NCI-H2171 treated with DMSO at 0.1 percent for 48 hours (cell line): ENCODE measurements around the gene ACSS2.
"Not testable (repeated sequence)": the region's sequence is repeated elsewhere in the genome, so short reads cannot be mapped to it uniquely, and the experiment has no call there.

Experiments used
- DNase-seq: peaks from one replicate; lab custom pipeline; 2025; lab: John Stamatoyannopoulos, UW

ACSS2 gene

DNA sequence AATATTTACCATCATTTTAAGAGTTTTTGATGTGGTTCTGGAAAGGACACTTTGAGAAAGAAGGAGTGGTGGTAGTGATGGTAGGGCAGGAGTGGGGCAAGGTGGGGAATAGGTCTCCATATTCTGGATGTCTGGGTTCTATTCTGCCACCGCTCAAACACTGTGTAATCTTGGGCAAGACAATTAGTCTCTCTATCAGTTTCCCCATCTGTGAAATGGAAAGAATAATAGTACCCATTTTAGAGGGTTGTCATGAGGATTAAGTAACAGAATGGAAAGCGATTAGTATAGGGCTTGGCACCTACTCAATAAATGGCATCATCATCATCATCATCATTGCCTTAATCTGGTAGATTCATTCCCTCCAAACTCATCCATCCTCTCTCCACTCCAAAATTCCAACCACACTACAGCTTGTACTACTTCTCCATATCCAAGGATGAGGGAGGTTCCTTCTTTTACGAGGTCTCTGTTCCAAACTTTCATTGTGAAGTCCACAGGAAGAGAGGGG is 2.8 kb upstream of the ACSS2 start:
- no peak for DNase-seq

DNA sequence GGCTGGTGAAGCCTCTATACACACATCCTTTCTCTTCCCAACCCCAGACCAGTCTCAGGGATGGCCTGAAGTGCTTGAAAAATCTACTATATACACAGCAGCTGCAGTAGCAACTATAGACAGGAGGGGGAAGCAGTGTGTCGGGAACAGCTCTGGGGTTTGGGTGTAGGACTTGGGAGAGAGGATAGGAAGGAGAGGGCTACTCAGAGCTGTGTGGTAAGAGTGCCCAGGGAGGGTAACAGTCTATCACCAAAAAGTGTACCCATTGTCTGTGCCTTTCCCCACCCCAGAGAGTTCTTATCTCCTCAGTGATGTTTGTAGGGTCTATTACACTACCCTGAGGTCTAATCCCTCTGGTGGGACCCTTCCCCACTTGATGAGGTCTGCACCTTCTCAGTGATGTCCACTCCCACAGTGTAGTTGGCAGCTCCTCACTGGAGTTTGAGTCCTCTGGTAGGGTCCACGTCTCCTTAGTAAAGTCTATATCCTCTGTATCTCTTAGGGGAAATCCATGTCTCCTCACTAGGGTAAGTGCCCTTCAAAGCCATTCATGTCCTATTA is 2.2 kb upstream of the ACSS2 start:
- DNase-seq, result peak; percentile 82

DNA sequence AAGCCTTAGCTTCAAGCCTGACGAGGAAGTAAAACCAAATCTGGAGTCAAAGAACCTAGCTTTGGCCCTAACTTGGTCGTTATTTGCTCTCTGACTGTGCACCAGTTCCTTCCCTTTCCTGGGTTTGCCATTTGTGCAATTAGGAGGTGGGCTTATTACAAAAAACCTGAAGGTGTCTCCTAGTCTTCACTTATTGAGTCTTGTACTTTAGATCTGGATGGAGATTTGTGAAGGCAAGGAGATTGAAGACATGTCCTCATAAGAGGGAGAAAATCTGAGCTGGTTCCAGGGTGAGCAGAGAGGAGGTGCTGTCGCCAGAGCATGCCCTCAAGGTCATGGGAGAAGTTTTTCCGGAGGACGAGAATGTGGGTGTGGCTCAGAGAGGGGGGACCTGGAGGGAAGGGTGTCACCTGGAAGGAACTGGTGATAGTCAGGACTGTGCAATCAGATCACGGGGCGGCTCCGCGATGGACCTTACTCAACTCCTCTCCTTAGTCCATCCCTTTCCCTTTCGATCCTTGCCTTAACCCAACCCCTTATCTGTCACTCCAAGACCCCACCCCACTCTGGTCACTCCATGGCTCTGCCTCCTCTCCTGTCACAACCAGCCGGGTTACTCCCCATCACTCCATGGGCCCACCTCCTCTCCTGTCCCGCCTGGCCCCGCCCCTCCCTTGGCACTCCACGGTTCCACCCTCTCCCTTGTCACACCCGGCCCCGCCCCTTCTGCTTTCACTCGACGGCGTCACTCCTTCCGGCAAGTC is 588 bp upstream of the ACSS2 start:
- DNase-seq, result peak; percentile 96

DNA sequence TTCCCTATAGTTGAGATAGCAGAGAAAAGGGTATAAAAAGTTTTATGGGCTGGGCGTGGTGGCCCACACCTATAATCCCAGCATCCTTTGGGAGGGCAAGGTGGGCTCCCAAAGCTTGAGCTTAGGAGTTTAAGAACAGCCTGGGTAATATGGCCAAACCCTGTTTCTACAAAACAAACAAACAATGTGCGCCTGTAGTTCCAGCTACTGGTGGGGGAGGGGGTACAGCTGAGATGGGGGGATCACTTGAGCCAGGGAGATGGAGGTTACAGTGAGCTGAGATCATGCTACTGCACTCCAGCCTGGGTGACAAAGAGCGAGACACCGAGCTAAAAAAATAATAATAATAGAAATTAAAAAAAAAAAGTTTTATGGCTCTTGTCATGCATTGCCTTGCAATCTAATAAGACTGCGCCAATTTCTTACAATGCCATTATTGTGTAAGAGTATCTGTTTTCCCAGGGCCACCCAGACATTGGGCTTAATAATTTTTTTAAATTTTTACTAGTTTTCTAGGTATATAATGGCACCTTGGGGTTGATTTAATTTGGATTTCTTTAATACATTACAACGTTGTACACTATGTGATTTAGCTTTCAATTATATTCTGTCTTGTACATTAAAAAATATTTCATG is 3.9 kb downstream of the ACSS2 start:
- no peak for DNase-seq

DNA sequence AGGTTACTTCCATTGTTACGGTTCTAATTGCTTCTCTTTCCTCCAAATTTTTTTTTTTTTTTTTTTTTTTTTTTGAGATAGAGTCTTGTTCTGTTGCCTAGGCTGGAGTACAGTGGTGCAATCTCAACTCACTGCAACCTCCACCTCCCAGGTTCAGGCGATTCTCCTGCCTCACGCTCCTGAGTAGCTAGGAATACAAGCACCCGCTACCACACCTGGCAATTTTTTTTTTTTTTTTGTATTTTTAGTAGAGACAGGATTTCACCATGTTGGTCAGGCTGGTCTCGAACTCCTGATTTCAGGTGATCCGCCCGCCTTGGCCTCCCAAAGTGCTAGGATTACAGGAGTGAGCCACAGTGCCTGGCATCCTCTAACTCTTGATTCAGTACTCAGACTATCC is 4.6 kb downstream of the ACSS2 start:
- not testable (repeated sequence) for DNase-seq

DNA sequence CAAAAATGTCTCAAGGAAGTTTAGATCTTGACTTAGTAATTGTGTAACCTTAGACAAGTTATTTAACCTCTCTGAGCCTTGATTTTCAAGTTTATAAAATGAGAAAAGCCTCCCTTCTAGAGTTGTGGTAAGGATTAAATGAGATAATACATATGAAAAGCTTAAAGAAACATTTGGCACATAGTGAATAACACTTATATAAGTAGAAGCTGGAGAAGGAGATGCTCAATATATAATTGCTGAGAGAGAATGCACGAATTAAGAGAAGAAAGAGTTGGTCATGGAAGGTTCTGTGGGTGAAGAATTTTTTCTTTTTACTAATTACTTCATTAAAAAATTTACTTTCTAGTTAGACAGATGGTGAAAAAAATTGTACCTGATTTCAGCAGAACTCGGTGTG is 5.3 kb downstream of the ACSS2 start:
- DNase-seq, result no peak

DNA sequence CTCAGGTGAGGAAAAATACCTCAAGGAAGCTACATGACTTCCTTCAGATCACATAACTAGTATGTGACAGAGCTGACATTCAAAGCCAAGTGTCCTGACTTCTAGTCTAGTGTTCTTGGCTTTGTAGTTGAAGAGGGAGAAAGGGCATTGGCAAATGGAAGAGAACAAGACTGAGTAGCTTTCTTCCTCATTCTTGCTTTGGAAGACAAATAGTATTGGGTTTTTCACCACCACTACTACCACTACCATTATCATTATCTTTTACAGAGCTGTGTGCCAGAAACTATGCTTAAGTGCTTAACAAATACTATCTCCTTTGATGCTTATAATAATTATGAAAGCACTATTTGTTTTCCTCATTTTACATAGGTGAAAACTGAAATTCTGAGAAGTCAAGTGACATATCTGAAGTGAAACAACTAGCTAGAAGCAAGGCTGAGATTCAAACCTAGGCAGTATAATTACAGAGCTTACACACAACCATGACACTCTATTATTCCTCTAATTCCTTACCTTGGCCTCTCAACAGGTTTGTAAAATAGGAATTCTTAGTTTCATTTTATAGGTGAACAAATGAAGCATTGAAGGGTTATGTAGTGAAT is 6.8 kb downstream of the ACSS2 start:
- no peak for DNase-seq

DNA sequence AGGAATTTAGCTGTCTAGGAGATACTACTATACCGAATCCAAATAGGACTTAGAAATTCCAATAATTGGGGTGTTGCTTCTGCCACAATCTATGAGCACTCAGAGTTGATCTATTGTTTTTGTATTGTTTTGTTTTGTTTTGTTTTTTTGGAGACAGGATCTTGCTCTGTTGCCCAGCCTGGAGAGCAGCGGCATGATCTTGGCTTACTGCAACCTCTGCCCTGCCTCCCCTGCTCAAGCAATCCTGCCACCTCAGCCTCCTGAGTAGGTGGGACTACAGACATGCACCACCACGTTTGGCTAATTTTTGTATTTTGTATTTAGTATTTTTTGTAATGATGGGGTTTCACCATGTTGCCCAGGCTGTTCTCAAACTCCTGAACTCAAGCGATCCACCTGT is 7.4 kb downstream of the ACSS2 start:
- DNase-seq, result no peak

DNA sequence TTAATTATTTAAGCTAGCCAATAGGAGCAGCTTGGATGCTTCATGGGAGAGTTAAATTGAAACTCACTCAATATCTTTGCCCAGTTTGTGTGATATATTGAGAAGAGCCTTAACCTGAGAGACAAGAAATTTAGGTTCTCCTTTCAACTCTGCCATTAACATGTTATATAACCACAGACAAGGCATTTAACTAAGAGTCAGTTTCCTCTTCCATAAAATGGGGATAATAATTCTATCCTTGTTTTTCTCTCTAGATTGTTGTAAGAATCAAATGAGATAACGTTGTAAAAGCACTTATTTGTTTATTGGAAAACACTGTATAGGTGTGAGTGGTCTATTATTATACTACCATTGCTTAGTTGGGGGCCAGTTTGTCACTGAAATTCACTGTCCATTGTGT is 7.8 kb downstream of the ACSS2 start:
- DNase-seq, result no peak

DNA sequence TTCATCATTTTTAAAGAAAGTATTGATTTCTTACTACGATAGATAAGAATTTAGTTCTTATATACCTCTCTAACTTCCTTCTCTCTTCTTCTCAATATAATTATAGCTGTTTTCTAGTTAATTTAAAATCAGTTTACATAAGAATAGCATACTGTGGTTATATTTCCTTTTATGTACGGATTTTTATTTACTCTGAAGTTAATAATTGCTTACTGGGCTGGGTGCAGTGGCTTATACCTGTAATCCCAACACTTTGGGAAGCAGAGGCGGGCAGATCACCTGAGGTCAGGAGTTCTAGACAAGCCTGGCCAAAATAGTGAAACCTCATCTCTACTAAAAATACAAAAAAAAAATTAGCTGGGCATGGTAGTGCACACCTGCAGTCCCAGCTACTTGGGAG is 9.7 kb downstream of the ACSS2 start:
- no peak for DNase-seq

DNA sequence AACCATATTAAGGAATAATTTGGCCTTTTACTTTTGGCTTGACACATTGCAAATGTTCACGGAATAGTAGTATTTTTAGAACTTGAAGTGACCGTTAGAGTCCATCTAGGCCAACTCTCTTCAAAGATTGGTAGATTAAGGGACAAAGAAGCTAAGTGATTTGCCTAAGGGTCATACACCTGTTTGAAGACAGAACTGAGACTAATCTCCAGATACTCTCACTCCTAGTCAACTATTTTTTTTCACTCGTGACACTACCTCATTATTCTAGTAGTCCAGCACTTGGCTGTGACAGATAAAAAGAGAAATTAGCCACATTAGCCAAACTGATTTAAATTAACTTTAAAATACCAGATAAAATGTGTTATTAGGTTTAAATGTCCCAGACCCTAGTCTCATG is 10.6 kb downstream of the ACSS2 start:
- DNase-seq, result no peak

DNA sequence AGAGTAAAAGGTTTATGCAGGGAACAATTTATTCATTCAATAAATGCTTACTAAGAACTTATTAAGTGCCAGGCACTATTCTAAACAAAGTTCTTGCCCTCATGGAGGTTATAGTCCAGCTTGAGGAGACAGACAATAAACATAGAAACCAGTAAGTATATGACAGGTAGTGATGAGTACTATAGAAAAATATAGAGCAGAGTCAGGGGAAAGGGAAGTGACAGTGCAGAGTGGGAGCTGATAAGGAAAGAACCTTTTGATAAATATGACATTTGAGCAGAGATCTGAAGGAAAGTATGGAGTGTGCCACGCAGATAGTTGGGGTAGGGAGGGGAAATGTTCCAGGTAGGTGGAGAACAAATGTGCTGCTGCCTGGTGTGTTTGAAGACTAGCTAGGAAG is 12.1 kb downstream of the ACSS2 start:
- DNase-seq, result no peak

DNA sequence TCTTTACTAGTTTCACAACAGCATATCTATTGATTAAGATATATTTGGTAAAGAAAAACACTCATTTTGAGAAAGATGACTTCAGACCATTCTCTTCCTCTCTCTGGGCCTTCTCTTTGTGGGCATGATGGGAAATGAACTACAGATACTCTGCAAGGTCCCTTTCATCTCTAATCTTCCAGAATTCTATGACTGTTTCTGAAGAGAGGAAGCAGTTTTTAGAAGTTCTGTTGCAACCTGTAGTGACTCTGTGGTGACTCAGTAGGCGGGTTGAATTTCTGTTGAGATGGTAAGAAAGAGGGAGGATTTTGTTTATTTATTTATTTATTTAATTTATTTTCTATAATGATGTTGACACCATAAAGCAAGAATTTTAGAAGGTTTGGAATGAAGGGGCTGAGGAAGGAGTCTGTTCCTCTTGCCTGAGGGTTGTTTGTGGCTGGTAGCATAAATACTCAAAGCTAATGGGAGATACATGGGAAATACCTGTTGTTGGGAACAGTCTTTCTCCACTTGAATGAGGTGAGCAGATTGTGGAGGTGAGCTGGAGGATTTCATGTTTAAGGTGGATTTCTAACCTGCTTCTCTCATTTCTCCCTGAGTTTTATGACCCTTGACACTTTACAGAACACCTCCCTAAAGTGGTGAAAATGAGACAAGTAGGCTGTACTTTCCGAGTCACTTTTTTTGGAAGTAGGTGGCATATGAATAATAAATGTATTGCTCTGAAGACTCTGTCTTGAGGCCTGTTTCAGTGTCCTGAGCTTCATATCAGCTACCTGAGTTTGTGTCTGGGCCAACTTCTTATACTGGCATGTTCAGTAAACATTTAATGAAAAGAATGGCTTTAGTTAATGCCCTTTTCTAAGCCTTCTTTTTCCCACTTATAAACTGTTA is 15.0 kb downstream of the ACSS2 start:
- DNase-seq, result no peak

DNA sequence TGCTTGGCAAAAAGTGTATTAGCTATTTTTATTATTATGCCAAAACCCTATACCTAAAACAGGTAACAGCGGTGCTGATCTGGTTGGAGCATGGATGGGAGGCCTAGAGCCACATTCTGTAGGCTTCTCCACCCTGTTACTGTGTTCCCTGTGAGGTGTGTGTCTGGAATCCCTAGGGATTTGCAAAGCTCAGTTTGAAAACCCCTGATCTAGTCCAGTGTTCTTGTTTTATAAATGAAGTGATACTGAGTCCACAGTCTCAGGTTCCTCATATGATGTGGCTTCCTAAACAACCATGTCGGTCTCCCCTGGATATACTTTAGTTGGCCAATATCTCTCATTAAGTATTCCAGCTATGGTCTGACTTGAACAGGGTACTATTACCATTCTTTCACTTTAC is 16.3 kb downstream of the ACSS2 start:
- DNase-seq, result peak; percentile 11

DNA sequence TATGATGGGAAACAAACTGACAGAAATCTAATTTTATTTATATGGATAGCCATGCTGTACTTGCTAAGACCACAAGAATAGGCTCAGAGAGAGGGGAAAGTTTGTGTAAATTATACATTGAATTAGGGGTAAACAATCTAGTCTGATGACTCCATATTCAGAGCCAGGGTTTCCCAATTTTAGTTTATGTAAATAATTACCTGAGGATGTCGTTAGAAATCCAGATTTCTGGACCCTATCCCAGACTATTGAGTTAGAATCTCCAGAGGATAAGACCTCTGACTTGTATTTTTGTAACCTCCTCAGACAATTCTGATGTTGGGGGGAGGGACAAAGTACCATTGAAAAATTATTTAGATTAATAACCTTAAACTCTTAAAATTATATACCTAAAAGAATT is 18.3 kb downstream of the ACSS2 start:
- DNase-seq, result no peak

DNA sequence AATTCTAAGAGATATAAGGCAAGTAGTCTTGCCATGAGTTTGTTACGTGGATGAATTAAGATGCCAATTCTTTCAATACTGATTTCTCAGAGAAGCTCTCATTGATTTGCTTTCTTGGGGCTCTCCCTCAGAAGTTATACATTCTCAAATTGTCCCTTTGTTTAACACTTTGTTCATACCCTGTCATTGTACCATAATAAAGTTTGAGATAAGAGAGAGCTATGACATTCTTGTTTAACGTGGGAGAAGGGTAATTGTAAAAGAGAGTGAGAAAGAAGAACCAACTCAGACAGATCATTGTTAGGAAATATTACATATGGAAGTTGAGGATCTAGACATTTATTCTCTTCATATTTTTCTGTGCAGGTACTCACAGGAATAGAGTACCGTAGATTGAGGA is 19.1 kb downstream of the ACSS2 start:
- no peak for DNase-seq

DNA sequence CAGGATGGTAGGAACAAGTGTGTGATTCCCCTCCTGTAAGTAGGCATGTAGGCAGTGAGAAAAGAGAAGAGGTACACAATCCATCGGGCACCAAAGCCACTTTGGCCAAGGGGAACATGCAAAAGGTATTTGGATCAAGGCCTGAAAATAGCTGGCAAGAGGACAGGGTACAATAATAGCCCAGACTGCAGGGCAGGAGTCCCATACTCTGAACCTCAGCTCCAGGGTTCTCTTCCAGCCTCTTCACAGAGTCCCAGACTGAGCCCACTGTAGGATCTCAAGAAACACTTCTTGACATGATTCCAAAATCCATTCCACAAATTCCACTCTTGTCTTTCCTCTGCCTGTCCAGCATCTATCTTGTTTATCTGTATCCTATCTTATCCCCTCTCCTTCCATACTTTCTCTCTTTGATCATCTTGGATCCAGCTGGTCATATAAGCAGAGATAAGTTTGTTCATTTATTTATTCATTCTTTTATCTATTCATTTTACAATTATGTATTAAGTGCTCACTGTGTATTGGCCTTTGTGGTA is 19.7 kb downstream of the ACSS2 start:
- no peak for DNase-seq

DNA sequence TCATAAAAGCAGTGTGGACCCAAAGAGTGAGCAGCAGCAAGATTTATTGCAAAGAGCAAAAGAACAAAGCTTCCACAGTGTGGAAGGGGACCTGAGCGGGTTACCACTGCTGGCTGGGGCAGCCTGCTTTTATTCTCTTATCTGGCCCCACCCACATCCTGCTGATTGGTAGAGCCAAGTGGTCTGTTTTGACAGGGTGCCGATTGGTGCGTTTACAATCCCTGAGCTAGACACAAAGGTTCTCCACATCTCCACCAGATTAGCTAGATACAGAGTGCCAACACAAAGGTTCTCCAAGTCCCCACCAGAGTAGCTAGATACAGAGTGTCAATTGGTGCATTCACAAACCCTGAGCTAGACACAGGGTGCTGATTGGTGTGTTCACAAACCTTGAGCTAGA is 21.7 kb downstream of the ACSS2 start:
- not testable (repeated sequence) for DNase-seq

DNA sequence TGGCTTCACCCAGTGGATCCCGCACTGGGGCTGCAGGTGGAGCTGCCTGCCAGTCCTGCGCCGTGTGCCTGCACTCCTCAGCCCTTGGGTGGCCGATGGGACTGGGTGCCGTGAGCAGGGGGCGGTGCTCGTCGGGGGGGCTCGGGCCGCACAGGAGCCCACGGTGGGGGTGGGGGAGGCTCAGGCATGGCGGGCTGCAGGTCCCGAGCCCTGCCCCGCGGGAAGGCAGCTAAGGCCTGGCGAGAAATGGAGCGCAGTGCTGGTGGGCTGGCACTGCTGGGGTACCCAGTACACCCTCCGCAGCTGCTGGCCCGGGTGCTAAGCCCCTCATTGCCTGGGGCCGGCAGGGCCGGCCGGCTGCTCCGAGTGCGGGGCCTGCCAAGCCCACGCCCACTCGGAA is 22.3 kb downstream of the ACSS2 start:
- DNase-seq, result not testable (repeated sequence)

DNA sequence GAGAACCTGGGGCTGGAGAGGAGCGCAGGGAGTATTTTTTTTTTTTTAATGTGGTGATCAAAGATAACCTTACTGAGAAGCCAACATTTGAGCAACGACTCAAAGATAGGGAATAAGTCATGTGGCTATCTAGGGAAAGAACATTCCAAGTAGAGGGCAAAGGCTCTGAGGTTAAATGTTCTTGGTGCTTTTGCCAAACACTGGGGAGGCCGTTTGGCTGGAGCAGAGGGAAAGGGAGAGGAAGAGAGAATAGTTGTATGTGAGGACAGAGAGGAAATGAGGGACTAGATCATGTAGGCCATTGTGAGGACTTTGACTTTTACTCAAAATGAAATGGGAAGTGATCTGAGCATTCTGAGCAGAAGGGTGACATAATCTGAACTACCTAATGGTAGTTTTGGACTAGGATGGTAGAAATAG is 27.8 kb downstream of the ACSS2 start:
- DNase-seq, result no peak

DNA sequence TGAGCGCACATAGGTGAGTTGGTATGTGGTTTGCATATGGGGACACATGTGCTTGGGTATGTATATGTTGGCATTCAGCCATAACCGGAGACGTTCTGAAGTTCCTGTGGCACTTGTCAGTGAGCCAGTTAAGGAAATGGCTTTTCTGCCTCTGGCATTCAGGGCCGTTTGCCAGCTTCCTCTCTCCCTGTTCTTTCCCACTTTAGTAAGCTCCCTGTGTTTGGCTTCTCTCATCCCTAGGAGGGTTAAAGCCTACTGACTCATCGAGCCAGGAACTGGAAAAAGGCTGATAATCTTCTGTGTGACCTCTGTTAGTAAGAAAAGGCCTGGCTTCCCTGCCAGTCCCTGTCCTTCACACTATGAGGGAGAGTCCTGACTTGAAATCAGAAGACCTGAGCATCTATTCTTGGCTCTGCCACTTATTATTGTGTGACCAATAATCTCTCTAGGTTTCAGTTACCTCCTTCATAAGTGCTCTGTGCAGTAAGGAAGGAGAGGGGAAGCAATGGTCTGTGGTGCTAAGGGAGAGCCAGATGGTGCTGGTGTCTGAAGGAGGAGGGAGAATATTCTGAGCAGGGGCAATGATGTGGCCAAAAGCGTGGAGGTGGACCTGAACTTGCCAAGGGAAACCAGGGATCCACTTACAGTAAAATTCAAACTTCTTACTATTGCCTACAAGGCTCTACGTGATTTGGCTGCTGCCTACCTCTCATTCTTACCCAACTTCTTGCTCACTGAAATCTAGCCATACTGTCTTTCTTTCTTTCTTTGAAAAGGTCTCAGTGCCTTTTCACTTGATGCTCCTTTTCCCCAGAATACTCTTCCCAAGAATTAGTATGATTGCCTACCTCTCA is 31.4 kb downstream of the ACSS2 start:
- DNase-seq, result peak; percentile 71
